Spleen (tissue), 7 donors: ENCODE data around the gene WDR49.

ENCODE experiments used
- POLR2A ChIP-seq, 3 donors: fragments of 450-650 bp; IDR thresholded peaks; one replicate each; pipeline ENCODE4 v1.5.1; 2017; ENCODE audit warnings: antibody characterized with exemption in 3 of 3, mild to moderate bottlenecking in 1 of 3
- POLR2AphosphoS5 ChIP-seq, 3 donors: sonication (generic); formaldehyde crosslinking; IDR thresholded peaks; one replicate each; pipeline ENCODE4 v1.5.1; 2017; ENCODE audit warnings: antibody characterized with exemption in 3 of 3
- TF ChIP-seq, protein P1 (sequence below), 11 experiments: fragments of 200-600 bp in 7 of 11; fragments of 450-650 bp in 4 of 11; sonication (generic) in 4 of 11; IDR thresholded peaks in 8 of 11; conservative IDR thresholded peaks in 3 of 11; 1 replicate in 7 of 11; 2 replicates in 4 of 11; pipeline versions ENCODE4 v1.4.0 to v1.8.0; 2016 to 2021; ENCODE audit warnings: antibody characterized with exemption in 11 of 11, inconsistent platforms in 4 of 11, mild to moderate bottlenecking in 1 of 11
- donor health status: DM: no; HTN: no; CAD: no; lungs with moderate emphysema.
- donor health status: DM: no; HTN: no; CAD: no.
- donor health status: DM: no; HTN: no; CAD: no.

DNA sequence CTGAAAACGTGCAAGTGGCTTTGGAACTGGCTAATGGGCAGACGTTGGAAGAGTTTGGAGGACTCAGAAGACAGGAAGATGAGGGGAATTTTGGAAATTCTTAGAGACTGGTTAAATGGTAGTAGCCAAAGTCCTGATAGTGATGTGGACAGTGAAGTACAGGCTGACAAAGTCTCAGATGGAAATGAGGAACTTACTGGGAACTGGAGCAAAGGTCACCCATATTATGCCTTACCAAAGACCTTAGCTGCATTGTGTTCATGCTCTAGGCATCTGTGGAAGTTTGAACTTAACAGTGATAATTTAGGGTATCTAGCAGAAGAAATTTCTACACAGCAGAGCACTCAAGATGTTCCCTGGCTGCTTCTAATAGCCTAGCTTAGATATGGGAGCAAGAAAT lies 151.3 kb downstream of the WDR49 start:
- TF ChIP-seq, protein P1, sequence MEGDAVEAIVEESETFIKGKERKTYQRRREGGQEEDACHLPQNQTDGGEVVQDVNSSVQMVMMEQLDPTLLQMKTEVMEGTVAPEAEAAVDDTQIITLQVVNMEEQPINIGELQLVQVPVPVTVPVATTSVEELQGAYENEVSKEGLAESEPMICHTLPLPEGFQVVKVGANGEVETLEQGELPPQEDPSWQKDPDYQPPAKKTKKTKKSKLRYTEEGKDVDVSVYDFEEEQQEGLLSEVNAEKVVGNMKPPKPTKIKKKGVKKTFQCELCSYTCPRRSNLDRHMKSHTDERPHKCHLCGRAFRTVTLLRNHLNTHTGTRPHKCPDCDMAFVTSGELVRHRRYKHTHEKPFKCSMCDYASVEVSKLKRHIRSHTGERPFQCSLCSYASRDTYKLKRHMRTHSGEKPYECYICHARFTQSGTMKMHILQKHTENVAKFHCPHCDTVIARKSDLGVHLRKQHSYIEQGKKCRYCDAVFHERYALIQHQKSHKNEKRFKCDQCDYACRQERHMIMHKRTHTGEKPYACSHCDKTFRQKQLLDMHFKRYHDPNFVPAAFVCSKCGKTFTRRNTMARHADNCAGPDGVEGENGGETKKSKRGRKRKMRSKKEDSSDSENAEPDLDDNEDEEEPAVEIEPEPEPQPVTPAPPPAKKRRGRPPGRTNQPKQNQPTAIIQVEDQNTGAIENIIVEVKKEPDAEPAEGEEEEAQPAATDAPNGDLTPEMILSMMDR (IDR thresholded peaks at IDR 0.05 in 8 of 11, conservative IDR thresholded peaks at IDR 0.05 in 3 of 11), result no peak
- TF ChIP-seq POLR2A (IDR thresholded peaks at IDR 0.05), result no peak
- TF ChIP-seq POLR2AphosphoS5 (IDR thresholded peaks at IDR 0.05), result no peak
